NT2/D1 (cell line): ENCODE data around the gene ZNHIT2.

Source experiments
- DNase-seq: peaks from one replicate; pipeline ENCODE4 v3.0.0-alpha.2; 2011; ENCODE audit warnings: low read depth, low spot score
- H3K27me3 ChIP-seq: 2 replicates; pipeline ENCODE4 v1.6.0; 2011; ENCODE audit warnings: mild to moderate bottlenecking; ENCODE audit not compliant: insufficient read length, insufficient read depth
- H3K36me3 ChIP-seq: 2 replicates; pipeline ENCODE4 v1.6.1; 2011; ENCODE audit warnings: mild to moderate bottlenecking, low read length, mixed read lengths; ENCODE audit not compliant: insufficient read depth, insufficient read length
- H3K4me1 ChIP-seq: 2 replicates; pipeline ENCODE4 v1.5.1; 2011; ENCODE audit not compliant: insufficient read depth, insufficient read length
- H3K4me3 ChIP-seq: 2 replicates; pipeline ENCODE4 v1.5.1; 2011; ENCODE audit warnings: low read depth; ENCODE audit not compliant: insufficient read length
- H3K9ac ChIP-seq: 2 replicates; pipeline ENCODE4 v1.6.0; 2011; ENCODE audit warnings: low read depth; ENCODE audit not compliant: insufficient read length
- H3K9me3 ChIP-seq: 2 replicates; pipeline ENCODE4 v1.5.1; 2011; ENCODE audit warnings: mild to moderate bottlenecking, low read length; ENCODE audit not compliant: insufficient read depth
- SUZ12 ChIP-seq: IDR thresholded peaks from 2 replicates; pipeline ENCODE4 v1.6.1; 2011; ENCODE audit not compliant: insufficient read length, insufficient read depth; ENCODE audit errors: extremely low read depth
- YY1 ChIP-seq: IDR thresholded peaks from 2 replicates; pipeline ENCODE4 v1.6.1; 2011; ENCODE audit not compliant: insufficient read length, insufficient read depth
- ZNF274 ChIP-seq: IDR thresholded peaks from 2 replicates; pipeline ENCODE4 v1.6.1; 2011; ENCODE audit warnings: mild to moderate bottlenecking, low read depth, low read length

Gene ZNHIT2

DNA sequence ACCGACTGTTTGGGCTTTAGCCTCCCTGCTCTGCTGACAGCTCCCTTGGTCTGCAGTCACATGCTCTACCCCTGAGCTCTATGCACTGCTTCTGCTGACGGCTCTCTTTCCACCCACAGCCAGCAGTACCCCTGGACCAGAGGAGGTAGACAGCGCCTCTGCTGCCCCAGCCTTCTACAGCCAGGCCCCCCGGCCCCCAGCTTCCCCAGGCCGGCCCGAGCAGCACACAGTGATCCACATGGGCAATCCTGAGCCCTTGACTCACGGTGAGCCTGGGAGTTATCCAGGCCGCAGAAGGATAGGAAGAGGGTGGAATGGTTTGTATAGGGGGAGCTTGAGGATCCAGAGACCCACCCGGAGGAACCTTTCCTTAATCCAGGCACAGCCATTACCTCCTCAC lies 30.7 kb downstream of the ZNHIT2 start:
- no peaks in the 10 kb centered on the region for H3K4me1 ChIP-seq
- TF ChIP-seq ZNF274 (no peak), YY1 (no peak)
- H3K9me3 ChIP-seq: no peaks in the 10 kb centered on the region
- H3K4me3 ChIP-seq: no peak overlapping the region
- peaks cover 71% of the 10 kb centered on the region for H3K36me3 ChIP-seq
- no peak overlapping the region for H3K9ac ChIP-seq
- no peaks in the 10 kb centered on the region for H3K27me3 ChIP-seq
- DNase-seq: no peak

DNA sequence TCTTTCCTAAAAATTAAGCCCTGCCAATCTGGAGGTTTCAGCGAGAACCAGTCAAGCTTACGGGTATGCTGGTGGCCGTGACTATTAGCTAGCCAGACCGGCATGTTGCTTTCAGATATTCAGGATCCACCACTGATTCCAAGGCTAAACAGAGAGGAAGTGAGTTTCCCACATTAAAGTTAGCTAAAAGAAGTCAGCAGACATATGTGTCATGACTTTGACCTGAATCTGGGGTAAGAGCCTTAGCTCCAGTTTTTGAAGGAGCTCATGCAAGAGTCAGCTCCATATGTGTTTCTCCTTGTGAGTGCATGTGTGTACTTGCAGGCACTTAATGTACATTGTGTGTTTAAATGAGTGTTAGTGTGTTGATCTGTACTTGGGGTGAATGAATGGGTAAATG lies 32.1 kb downstream of the ZNHIT2 start:
- H3K4me1 ChIP-seq: no peaks in the 10 kb centered on the region
- H3K9ac ChIP-seq: peak overlapping the region; percentile 86
- H3K27me3 ChIP-seq: no peaks in the 10 kb centered on the region
- no peaks in the 10 kb centered on the region for H3K9me3 ChIP-seq
- no peak for DNase-seq
- TF ChIP-seq YY1 (no peak), ZNF274 (no peak), SUZ12 (no peak)
- H3K36me3 ChIP-seq: peaks cover 81% of the 10 kb centered on the region
- no peak overlapping the region for H3K4me3 ChIP-seq

DNA sequence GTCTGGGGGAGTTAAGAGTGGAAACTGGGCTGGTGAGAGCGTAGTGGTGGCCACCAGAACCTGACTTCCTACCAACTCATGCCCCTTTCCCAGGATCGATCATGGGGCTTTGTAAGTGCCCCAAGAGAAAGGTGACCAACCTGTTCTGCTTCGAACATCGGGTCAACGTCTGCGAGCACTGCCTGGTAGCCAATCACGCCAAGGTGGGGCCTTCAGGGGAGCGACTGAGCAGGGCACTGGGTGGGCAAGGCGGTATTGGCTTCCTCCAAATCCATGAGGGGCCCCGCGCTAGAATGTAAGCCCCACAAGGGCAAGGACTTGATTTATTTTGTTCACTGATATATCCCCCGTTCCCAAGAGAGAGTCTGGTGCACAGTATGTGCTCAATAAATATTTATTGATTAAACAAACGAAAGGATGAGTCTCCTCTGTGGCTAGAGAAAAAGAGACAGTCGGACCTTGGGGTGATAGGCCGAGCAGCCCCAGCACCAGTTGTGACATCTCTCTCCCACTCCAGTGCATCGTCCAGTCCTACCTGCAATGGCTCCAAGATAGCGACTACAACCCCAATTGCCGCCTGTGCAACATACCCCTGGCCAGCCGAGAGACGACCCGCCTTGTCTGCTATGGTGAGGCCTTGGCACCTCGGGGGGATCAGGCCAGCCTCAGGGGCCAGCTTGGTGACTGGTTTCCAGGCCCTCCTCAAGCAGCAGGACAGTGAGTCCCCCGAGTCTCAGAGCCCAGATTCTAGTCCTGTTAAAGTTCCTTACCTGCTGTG lies 32.7 kb downstream of the ZNHIT2 start:
- no peaks in the 10 kb centered on the region for H3K4me1 ChIP-seq
- TF ChIP-seq SUZ12 (no peak), YY1 (no peak), ZNF274 (no peak)
- peak overlapping the region; percentile 75 for H3K4me3 ChIP-seq
- peaks cover 83% of the 10 kb centered on the region for H3K36me3 ChIP-seq
- no peaks in the 10 kb centered on the region for H3K9me3 ChIP-seq
- DNase-seq: no peak
- H3K27me3 ChIP-seq: no peaks in the 10 kb centered on the region
- H3K9ac ChIP-seq: peak overlapping the region; percentile 86

DNA sequence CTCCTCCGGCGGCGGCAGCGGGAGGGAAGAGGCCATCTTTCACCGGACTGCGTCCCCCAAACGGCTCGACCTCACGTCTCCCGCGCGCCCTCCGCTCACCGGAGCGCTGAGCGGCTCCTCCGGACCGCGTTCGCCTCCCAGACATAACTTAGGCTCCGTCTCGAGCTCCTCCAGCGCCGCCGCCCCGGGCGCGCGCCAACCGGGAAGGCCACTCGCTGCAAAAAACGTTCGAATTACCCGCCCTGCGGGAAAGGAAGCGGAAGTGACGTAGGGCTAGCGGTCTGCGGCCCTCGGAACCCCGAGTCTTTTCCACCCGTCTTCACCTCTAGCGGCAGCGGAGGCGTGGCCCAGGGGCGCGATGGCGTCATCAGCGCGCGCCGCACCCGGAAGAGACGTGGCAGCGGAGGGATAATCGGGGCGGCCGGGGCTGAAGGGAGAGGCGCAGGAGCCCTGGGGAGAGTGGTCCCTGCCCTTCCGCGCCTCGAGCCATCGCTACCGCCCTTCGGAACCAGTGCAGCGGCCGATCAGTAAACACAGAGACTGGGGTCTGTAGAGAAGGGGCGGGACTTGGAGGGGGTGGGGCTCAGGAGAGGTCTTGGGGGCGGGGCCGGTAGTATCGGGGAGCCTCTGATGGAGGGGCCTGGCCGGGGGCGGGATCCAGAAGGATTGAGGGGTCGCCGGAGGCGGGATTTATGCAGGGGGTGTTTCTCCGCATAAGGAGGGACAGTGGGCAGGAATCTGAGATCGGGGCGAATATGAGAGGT lies 33.5 kb downstream of the ZNHIT2 start, which contains the start of the genes CDCA5 and ZFPL1:
Gene CDCA5, minus strand, starts transcription at position 207 of the 764 bp plus-strand sequence. Its CDS starts 62 bp downstream, at position 145.
Gene ZFPL1, plus strand, starts transcription at position 389 of the 764 bp plus-strand sequence. CDS start 477 bp downstream, outside the sequence.
- TF ChIP-seq SUZ12 (no peak), YY1 (no peak), ZNF274 (no peak)

DNA sequence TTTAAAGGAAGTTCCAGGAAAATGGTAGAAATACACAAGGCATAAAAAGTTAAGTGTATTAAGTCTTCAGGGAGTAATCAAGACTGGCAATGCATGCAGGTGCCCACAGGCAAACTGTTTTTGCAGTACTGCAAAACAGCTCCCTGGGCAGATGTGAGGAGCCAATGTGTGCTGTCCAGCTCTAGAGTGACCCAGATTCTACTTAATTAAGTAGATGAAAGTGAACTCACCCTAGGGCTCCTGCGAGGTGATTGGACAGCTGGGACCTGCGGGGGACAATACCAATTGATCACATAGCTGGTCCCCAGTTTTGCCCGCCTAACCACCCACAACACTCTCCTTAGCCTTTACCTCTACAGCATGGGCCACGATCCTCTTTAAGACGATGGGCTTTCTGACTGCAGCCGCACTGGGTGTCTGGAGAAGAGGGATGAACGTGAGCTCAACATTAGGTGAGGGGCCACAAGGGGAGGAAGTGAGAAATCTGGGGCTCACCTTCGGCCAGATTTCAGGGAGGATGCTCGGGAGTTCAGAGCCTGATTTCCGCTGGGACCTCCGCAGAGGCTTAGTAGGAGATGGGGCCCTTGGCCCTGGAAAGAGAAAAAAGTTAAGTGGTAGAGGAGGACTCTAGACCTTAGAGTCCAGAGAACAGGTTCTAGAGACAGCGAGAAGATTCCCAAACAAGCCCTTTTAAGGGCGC lies 34.2 kb downstream of the ZNHIT2 start:
- Histone ChIP-seq H3K4me1 (no peaks in the 10 kb centered on the region), H3K9me3 (no peaks in the 10 kb centered on the region), H3K4me3 (peak overlapping the region; percentile 75), H3K27me3 (no peaks in the 10 kb centered on the region), H3K9ac (peak overlapping the region; percentile 86), H3K36me3 (peaks cover 82% of the 10 kb centered on the region)
- TF ChIP-seq YY1 (no peak), ZNF274 (no peak), SUZ12 (no peak)
- no peak for DNase-seq

More for the DNA sequence above, 33.5 kb downstream of the ZNHIT2 start, which contains the start of the genes CDCA5 and ZFPL1:
- no peaks in the 10 kb centered on the region for H3K4me1 ChIP-seq
- peak; percentile 96 for DNase-seq
- no peaks in the 10 kb centered on the region for H3K27me3 ChIP-seq
- H3K36me3 ChIP-seq: peaks cover 82% of the 10 kb centered on the region
- peak within 1 kb of the TSS; percentile 75 for H3K4me3 ChIP-seq
- peak within 1 kb of the TSS; percentile 86 for H3K9ac ChIP-seq
- H3K9me3 ChIP-seq: no peaks in the 10 kb centered on the region

DNA sequence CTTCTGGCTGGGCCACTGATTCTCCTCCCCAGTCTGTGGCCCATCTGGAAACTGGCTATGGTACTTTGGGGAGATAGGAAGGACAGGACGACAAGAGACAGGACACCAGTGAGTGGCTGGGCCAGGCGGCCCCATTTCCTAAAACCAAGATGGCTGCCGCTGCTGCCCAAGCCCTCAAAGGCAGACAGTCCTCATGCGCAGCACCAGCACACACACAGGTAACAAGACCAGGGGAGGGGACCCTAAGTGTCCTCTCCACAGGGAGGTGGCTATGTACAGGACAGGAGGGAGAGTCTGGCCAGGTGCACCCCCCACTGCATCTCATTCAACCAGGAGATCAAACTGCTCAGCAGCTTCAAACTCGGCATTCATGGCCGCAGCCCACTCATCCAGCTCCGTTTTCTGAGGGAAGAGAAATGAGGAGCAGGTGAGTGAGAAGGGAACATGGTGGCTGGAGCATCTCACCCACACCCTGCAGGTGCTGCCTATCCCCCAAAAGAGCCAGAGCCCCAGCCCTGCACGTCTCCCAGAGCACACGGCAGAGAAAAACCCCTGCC lies 38.6 kb downstream of the ZNHIT2 start:
- no peak for DNase-seq
- Histone ChIP-seq H3K4me3 (no peak overlapping the region), H3K9ac (no peak overlapping the region), H3K9me3 (no peaks in the 10 kb centered on the region), H3K4me1 (peaks cover 2% of the 10 kb centered on the region), H3K36me3 (peaks cover 75% of the 10 kb centered on the region), H3K27me3 (no peaks in the 10 kb centered on the region)
- TF ChIP-seq SUZ12 (no peak), YY1 (peak; percentile 46), ZNF274 (no peak)
